ENCODE data around the gene LIM2.
"Not testable (repeated sequence)": the region's sequence is repeated elsewhere in the genome, so short reads cannot be mapped to it uniquely, and the experiment has no call there.

The LIM2 gene

DNA sequence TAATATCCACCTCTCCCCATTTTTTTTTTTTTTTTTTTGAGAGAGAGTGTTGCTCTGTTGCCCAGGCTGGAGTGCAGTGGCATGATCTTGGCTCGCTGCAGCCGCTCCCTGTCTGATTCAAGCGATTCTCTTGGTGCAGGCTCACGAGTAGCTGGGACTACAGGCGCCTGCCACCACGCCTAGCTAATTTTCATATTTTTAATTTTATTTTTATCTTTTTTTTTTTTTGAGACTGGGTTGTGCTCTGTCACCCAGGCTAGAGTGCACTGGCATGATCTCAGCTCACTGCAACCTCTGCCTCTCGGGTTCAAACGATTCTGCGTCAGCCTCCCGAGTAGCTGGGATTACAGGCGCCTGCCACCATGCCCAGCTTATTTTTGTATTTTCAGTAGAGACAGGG is 32.7 kb upstream of the LIM2 start:
- H3K9me3 ChIP-seq (ENCODE audit: control insufficient read depth, insufficient read depth, low read depth, low read length); H3K27ac ChIP-seq (ENCODE audit: extremely low read depth, low read depth, low read length); POLR2A ChIA-PET; H3K4me1 ChIP-seq (ENCODE audit: control insufficient read depth, insufficient read depth, low read length); H3K36me3 ChIP-seq (ENCODE audit: control insufficient read depth in 2 of 2, insufficient read depth in 1 of 2, low read length in 2 of 2); H3K4me3 ChIP-seq (ENCODE audit: low read depth, low read length): not testable (repeated sequence)
- TF ChIP-seq MZF1 (tag by site-specific recombination; IDR thresholded peaks at IDR 0.05; ENCODE audit: borderline replicate concordance): 0 out of 2 replicates have a peak, but pooled peaks have one; percentile 2
- CTCF ChIA-PET: interaction anchor here (0.5 to 2.6 kb wide), 12 partner anchors 12 to 241 kb away, joined by 3 to 12 read pairs (median 6); no protein-coding TSS in a partner anchor

DNA sequence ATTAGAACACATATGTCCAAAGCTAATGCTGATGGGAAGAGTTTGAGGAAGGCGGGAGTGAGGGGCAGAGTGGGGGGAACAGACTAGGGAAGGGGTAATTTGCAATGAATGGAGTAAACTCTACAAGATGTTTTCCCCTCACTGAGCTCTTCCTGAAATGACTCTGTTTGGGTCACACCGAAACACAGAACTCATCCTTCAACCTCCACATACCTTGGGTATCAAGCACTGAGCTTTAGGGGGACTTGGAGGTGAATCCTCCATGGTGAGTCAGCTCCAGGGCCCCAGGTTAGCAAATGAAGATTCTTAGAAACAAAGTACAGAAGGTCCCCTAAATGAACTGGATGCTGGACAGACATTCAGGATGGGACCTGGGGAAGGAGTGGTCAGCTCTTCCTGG is 30.9 kb upstream of the LIM2 start:
- CTCF ChIA-PET: interaction anchor here (0.6 to 2.1 kb wide), 7 partner anchors 11 to 233 kb away, joined by 3 to 9 read pairs (median 5); no protein-coding TSS in a partner anchor
- no peaks in the 10 kb centered on the region for H3K9me3 ChIP-seq (ENCODE audit: control insufficient read depth, insufficient read depth, low read depth, low read length)

DNA sequence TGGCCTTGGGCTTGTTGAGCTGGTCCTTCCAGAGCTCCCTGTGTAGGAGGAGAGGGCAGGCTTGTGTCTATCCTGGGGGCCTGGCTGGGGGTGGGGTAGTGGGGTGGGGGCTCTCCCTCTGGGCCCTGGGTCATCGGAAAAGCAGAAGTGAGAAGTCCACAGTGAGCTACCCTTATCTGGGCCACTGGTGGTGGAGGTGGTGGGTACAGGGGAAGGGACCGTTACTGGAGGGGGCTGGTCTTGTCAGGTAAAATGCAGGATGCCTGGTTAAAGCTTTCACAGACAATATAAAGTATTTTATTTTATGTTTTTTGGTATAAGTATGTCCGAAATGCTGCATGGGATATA is 30.0 kb upstream of the LIM2 start:
- no peaks in the 10 kb centered on the region for H3K4me1 ChIP-seq (ENCODE audit: control insufficient read depth, insufficient read depth, low read length)
- POLR2A ChIA-PET: no interaction called here
- H3K9me3 ChIP-seq (ENCODE audit: control insufficient read depth, insufficient read depth, low read depth, low read length): no peaks in the 10 kb centered on the region
- no peaks in the 10 kb centered on the region for H3K36me3 ChIP-seq (ENCODE audit: control insufficient read depth in 2 of 2, insufficient read depth in 1 of 2, low read length in 2 of 2)
- H3K27ac ChIP-seq (ENCODE audit: extremely low read depth, low read depth, low read length): no peak overlapping the region
- CTCF ChIA-PET: interaction anchor here (0.7 to 2.1 kb wide), 3 partner anchors 10 to 97 kb away, joined by 3 to 6 read pairs (median 5); no protein-coding TSS in a partner anchor
- no peak for TF ChIP-seq ZNF416 (tag by site-specific recombination; IDR thresholded peaks at IDR 0.05)
- no peak for TF ChIP-seq ZNF426 (tag by site-specific recombination; IDR thresholded peaks at IDR 0.05)
- TF ChIP-seq, protein P1, sequence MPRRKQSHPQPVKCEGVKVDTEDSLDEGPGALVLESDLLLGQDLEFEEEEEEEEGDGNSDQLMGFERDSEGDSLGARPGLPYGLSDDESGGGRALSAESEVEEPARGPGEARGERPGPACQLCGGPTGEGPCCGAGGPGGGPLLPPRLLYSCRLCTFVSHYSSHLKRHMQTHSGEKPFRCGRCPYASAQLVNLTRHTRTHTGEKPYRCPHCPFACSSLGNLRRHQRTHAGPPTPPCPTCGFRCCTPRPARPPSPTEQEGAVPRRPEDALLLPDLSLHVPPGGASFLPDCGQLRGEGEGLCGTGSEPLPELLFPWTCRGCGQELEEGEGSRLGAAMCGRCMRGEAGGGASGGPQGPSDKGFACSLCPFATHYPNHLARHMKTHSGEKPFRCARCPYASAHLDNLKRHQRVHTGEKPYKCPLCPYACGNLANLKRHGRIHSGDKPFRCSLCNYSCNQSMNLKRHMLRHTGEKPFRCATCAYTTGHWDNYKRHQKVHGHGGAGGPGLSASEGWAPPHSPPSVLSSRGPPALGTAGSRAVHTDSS (tag by site-specific recombination; IDR thresholded peaks at IDR 0.05): no peak
- TF ChIP-seq ZFP69B (tag by site-specific recombination; IDR thresholded peaks at IDR 0.05): no peak
- no peak for TF ChIP-seq REPIN1 (tag by site-specific recombination; IDR thresholded peaks at IDR 0.05; ENCODE audit: low read depth)
- TF ChIP-seq, protein P2, sequence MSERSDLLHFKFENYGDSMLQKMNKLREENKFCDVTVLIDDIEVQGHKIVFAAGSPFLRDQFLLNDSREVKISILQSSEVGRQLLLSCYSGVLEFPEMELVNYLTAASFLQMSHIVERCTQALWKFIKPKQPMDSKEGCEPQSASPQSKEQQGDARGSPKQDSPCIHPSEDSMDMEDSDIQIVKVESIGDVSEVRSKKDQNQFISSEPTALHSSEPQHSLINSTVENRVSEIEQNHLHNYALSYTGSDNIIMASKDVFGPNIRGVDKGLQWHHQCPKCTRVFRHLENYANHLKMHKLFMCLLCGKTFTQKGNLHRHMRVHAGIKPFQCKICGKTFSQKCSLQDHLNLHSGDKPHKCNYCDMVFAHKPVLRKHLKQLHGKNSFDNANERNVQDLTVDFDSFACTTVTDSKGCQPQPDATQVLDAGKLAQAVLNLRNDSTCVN (tag by site-specific recombination; optimal IDR thresholded peaks at IDR 0.05): no peak
- TF ChIP-seq, protein P3, sequence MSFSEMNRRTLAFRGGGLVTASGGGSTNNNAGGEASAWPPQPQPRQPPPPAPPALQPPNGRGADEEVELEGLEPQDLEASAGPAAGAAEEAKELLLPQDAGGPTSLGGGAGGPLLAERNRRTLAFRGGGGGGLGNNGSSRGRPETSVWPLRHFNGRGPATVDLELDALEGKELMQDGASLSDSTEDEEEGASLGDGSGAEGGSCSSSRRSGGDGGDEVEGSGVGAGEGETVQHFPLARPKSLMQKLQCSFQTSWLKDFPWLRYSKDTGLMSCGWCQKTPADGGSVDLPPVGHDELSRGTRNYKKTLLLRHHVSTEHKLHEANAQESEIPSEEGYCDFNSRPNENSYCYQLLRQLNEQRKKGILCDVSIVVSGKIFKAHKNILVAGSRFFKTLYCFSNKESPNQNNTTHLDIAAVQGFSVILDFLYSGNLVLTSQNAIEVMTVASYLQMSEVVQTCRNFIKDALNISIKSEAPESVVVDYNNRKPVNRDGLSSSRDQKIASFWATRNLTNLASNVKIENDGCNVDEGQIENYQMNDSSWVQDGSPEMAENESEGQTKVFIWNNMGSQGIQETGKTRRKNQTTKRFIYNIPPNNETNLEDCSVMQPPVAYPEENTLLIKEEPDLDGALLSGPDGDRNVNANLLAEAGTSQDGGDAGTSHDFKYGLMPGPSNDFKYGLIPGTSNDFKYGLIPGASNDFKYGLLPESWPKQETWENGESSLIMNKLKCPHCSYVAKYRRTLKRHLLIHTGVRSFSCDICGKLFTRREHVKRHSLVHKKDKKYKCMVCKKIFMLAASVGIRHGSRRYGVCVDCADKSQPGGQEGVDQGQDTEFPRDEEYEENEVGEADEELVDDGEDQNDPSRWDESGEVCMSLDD (tag by site-specific recombination; IDR thresholded peaks at IDR 0.05): no peak
- TF ChIP-seq ZNF302 (tag by site-specific recombination; IDR thresholded peaks at IDR 0.05; ENCODE audit: low read depth): no peak
- no peak for TF ChIP-seq ZNF571 (tag by site-specific recombination; IDR thresholded peaks at IDR 0.05)
- TF ChIP-seq ZSCAN30 (tag by site-specific recombination; IDR thresholded peaks at IDR 0.05): no peak
- TF ChIP-seq KLF1 (tag by site-specific recombination; IDR thresholded peaks at IDR 0.05): no peak
- no peak for TF ChIP-seq YY1 (tag by site-specific recombination; IDR thresholded peaks at IDR 0.05)
- TF ChIP-seq, protein P4, sequence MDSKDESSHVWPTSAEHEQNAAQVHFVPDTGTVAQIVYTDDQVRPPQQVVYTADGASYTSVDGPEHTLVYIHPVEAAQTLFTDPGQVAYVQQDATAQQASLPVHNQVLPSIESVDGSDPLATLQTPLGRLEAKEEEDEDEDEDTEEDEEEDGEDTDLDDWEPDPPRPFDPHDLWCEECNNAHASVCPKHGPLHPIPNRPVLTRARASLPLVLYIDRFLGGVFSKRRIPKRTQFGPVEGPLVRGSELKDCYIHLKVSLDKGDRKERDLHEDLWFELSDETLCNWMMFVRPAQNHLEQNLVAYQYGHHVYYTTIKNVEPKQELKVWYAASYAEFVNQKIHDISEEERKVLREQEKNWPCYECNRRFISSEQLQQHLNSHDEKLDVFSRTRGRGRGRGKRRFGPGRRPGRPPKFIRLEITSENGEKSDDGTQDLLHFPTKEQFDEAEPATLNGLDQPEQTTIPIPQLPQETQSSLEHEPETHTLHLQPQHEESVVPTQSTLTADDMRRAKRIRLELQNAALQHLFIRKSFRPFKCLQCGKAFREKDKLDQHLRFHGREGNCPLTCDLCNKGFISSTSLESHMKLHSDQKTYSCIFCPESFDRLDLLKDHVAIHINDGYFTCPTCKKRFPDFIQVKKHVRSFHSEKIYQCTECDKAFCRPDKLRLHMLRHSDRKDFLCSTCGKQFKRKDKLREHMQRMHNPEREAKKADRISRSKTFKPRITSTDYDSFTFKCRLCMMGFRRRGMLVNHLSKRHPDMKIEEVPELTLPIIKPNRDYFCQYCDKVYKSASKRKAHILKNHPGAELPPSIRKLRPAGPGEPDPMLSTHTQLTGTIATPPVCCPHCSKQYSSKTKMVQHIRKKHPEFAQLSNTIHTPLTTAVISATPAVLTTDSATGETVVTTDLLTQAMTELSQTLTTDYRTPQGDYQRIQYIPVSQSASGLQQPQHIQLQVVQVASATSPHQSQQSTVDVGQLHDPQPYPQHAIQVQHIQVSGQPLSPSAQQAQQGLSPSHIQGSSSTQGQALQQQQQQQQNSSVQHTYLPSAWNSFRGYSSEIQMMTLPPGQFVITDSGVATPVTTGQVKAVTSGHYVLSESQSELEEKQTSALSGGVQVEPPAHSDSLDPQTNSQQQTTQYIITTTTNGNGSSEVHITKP (tag by site-specific recombination; IDR thresholded peaks at IDR 0.05): no peak
- TF ChIP-seq ZBTB8A (tag by site-specific recombination; IDR thresholded peaks at IDR 0.05): no peak
- no peak for TF ChIP-seq ZNF223 (tag by site-specific recombination; IDR thresholded peaks at IDR 0.05)
- no peak for TF ChIP-seq GLIS1 (tag by site-specific recombination; IDR thresholded peaks at IDR 0.05)
- TF ChIP-seq ZSCAN16 (tag by site-specific recombination; IDR thresholded peaks at IDR 0.05): no peak
- TF ChIP-seq ZNF138 (tag by site-specific recombination; IDR thresholded peaks at IDR 0.05; ENCODE audit: borderline replicate concordance): no peak
- TF ChIP-seq ZBTB1 (tag by site-specific recombination; IDR thresholded peaks at IDR 0.05): no peak
- no peak overlapping the region for H3K4me3 ChIP-seq (ENCODE audit: low read depth, low read length)

More for the DNA sequence above, 30.9 kb upstream of the LIM2 start:
- POLR2A ChIA-PET: no interaction called here
- no peak for TF ChIP-seq ZNF660 (tag by site-specific recombination; IDR thresholded peaks at IDR 0.05)
- TF ChIP-seq, protein P5, sequence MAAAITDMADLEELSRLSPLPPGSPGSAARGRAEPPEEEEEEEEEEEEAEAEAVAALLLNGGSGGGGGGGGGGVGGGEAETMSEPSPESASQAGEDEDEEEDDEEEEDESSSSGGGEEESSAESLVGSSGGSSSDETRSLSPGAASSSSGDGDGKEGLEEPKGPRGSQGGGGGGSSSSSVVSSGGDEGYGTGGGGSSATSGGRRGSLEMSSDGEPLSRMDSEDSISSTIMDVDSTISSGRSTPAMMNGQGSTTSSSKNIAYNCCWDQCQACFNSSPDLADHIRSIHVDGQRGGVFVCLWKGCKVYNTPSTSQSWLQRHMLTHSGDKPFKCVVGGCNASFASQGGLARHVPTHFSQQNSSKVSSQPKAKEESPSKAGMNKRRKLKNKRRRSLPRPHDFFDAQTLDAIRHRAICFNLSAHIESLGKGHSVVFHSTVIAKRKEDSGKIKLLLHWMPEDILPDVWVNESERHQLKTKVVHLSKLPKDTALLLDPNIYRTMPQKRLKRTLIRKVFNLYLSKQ (tag by site-specific recombination; IDR thresholded peaks at IDR 0.05; ENCODE audit: borderline replicate concordance): no peak
- Histone ChIP-seq H3K4me3 (ENCODE audit: low read depth, low read length) (no peak overlapping the region), H3K27ac (ENCODE audit: extremely low read depth, low read depth, low read length) (no peak overlapping the region), H3K36me3 (ENCODE audit: control insufficient read depth in 2 of 2, insufficient read depth in 1 of 2, low read length in 2 of 2) (no peaks in the 10 kb centered on the region), H3K4me1 (ENCODE audit: control insufficient read depth, insufficient read depth, low read length) (no peaks in the 10 kb centered on the region)

Measured in HEK293 (cell line).